Left ventricle myocardium inferior (tissue), 1 donor: ENCODE results near the gene MKKS. TPM values are rescaled to one million over a fixed set of nuclear protein-coding genes. Genes with fewer than 3 reads are reported as not detected.

Experiments
- DNase-seq: peaks from one replicate; pipeline ENCODE4 v3.0.0-alpha.2; 2020
- H3K27ac ChIP-seq: fragments of 200-600 bp; replicated peaks from 2 replicates; pipeline ENCODE4 v1.8.0; 2021
- H3K27me3 ChIP-seq: fragments of 200-600 bp; 2 replicates; pipeline ENCODE4 v1.8.0; 2021; ENCODE audit warnings: low read depth
- H3K36me3 ChIP-seq: fragments of 200-600 bp; 2 replicates; pipeline ENCODE4 v1.8.0; 2021
- H3K4me1 ChIP-seq: fragments of 200-600 bp; 2 replicates; pipeline ENCODE4 v1.8.0; 2021
- H3K4me3 ChIP-seq: fragments of 200-600 bp; 2 replicates; pipeline ENCODE4 v1.8.0; 2021; ENCODE audit warnings: mild to moderate bottlenecking, moderate library complexity
- H3K9me3 ChIP-seq: fragments of 200-600 bp; replicated peaks from 2 replicates; pipeline ENCODE4 v1.8.0; 2021
- intact Hi-C: fragments of 100-400 bp; cut with micrococcal nuclease; formaldehyde crosslinking; loops from one replicate; pipeline ENCODE4 v1.11.0; 2022
- total RNA-seq: library from RNA; stranded (reverse); fragmentation: NEBNext Ultra II Directional; extraction: Animal tissue kit (Norgen Biotek cat#: 25700); gene quantifications from one replicate; pipeline ENCODE4 v1.2.1, GENCODE V29; 2021
- TF ChIP-seq, protein P1 (sequence below): fragments of 200-600 bp; IDR thresholded peaks from 2 replicates; pipeline ENCODE4 v1.8.0; 2021; ENCODE audit warnings: antibody characterized with exemption, mild to moderate bottlenecking, borderline replicate concordance
- donor health status: DM: no; HTN: yes; CAD: no; lungs with severe emphysema.

The MKKS gene
- total RNA-seq, 1 donor from 2014 or later = 28.3 TPM

DNA sequence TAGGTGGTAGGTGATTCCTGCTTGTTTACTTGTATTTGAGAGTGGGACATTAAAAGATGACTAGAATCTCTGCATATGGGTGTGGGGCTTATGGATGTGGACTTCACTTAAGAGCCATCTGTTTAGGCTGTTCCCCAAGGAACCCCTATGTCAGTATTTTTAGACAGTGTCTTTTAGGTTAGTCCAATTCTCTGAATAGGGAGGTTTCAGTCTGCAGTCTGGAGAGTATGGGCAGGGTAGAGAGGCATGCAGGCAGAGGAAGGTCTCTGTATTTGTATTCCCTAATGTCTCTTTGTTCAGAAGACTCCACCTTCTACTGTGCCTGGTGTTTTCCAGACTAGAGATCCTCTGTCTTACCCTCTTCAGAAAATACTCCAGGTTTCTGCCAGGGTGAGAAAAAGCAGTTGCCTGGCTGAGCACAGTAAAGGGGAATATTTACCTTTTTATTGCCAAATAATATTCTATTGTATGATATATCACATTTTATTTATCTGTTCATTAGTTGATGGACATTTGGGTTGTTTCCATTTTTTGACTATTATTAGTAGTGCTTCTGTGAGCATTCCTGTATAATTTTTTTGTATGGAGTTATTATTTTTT, 20.2 kb upstream of the MKKS start:
- Histone ChIP-seq H3K4me3 (no peak overlapping the region), H3K36me3 (no peaks in the 10 kb centered on the region), H3K27ac (no peak overlapping the region), H3K4me1 (peaks cover 8% of the 10 kb centered on the region), H3K27me3 (no peaks in the 10 kb centered on the region), H3K9me3 (no peaks in the 10 kb centered on the region)
- intact Hi-C loops = no loop called here
- no peak for DNase-seq
- TF ChIP-seq, protein P1, sequence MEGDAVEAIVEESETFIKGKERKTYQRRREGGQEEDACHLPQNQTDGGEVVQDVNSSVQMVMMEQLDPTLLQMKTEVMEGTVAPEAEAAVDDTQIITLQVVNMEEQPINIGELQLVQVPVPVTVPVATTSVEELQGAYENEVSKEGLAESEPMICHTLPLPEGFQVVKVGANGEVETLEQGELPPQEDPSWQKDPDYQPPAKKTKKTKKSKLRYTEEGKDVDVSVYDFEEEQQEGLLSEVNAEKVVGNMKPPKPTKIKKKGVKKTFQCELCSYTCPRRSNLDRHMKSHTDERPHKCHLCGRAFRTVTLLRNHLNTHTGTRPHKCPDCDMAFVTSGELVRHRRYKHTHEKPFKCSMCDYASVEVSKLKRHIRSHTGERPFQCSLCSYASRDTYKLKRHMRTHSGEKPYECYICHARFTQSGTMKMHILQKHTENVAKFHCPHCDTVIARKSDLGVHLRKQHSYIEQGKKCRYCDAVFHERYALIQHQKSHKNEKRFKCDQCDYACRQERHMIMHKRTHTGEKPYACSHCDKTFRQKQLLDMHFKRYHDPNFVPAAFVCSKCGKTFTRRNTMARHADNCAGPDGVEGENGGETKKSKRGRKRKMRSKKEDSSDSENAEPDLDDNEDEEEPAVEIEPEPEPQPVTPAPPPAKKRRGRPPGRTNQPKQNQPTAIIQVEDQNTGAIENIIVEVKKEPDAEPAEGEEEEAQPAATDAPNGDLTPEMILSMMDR = no peak

GRCh38 chr20:10453241-10453640, 19.2 kb upstream of the MKKS start:
- Histone ChIP-seq H3K9me3 (no peaks in the 10 kb centered on the region), H3K4me1 (peaks cover 8% of the 10 kb centered on the region), H3K4me3 (no peak overlapping the region), H3K27ac (peak overlapping the region; percentile 27), H3K36me3 (no peaks in the 10 kb centered on the region), H3K27me3 (no peaks in the 10 kb centered on the region)
- TF ChIP-seq, protein P1 = no peak
- DNase-seq = no peak
- intact Hi-C loops = no loop called here

GRCh38 chr20:10449270-10449669, 15.2 kb upstream of the MKKS start:
- intact Hi-C loops = no loop called here
- Histone ChIP-seq H3K9me3 (no peaks in the 10 kb centered on the region), H3K4me3 (no peak overlapping the region), H3K36me3 (no peaks in the 10 kb centered on the region), H3K27me3 (no peaks in the 10 kb centered on the region), H3K4me1 (peaks cover 7% of the 10 kb centered on the region), H3K27ac (no peak overlapping the region)
- TF ChIP-seq, protein P1 = no peak
- no peak for DNase-seq

DNA sequence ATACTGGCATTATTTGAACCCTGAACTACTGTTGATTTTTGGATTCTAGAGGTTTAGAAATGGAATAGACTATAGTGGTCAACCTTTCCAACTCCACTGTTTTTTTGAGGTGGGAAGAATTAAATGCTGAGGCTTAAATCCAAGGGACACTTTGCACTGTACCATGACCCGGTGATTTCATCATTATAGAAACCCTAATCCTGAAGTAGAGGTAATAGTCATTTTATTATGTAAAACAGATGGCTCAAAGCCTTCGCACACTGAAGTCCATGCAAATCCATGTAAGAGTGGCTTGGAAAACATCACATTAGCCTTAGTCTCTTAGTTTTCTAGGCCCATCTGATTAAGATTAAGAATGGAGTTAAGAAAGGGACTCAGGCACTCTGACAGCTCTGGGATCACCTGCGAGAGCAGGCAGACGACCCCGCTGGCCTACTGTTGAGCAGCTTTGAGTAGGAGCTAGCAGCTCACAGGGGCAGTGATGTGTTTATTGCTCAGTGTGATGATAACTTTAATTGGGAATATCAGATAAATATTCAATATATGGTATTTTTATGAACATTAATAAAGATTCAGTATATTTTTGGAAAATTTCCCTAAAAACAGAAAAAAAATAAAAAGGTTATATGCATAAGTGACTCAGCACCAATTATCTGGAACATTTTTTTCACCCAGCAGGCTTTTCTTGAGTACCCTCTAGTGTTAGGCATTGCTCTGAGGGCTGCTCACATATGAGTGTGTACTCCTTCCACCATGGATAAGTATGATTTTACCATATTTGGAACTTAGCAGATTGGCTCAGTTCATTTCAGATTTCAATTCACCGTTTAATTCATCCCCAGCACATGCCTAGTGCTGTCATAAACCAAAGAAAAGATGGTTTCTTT, 14.5 kb upstream of the MKKS start:
- no peaks in the 10 kb centered on the region for H3K36me3 ChIP-seq
- TF ChIP-seq, protein P1 = no peak
- H3K27ac ChIP-seq = no peak overlapping the region
- no peaks in the 10 kb centered on the region for H3K27me3 ChIP-seq
- intact Hi-C loops = no loop called here
- no peaks in the 10 kb centered on the region for H3K9me3 ChIP-seq
- no peak overlapping the region for H3K4me3 ChIP-seq
- no peaks in the 10 kb centered on the region for H3K4me1 ChIP-seq
- DNase-seq = no peak

DNA sequence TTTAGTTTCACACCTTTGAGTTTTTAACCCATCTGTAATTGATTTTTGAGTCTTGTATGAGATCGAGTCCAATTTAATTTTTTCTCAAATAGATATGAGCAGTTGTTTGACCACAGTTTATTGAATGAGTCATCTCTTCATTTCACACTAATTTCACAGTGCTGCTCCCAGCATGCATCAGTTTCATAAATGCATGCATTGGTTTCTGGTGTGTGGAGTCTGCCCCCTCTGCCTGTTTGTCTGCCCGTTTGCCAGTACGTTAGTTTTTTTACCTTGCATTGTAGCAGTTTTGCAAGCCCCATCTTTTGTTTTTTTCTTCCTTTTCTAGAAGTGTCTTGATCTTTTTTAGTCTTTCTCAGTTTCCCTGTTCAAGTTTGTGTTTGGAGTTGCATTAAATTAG, 13.0 kb upstream of the MKKS start:
- no peaks in the 10 kb centered on the region for H3K4me1 ChIP-seq
- intact Hi-C loops = no loop called here
- H3K36me3 ChIP-seq = no peaks in the 10 kb centered on the region
- H3K27ac ChIP-seq = no peak overlapping the region
- no peaks in the 10 kb centered on the region for H3K9me3 ChIP-seq
- H3K27me3 ChIP-seq = no peaks in the 10 kb centered on the region
- TF ChIP-seq, protein P1 = no peak
- no peak overlapping the region for H3K4me3 ChIP-seq
- no peak for DNase-seq
